HG03342 (cell line): ENCODE measurements around the gene GAS2L2.

Experiments used
- ATAC-seq: cut with Tn5 transposase; IDR thresholded peaks from one replicate; pipeline ENCODE4 v1.9.1; 2021; ENCODE audit warnings: mild to moderate bottlenecking, moderate library complexity; ENCODE audit not compliant: unreplicated experiment

The GAS2L2 gene

DNA sequence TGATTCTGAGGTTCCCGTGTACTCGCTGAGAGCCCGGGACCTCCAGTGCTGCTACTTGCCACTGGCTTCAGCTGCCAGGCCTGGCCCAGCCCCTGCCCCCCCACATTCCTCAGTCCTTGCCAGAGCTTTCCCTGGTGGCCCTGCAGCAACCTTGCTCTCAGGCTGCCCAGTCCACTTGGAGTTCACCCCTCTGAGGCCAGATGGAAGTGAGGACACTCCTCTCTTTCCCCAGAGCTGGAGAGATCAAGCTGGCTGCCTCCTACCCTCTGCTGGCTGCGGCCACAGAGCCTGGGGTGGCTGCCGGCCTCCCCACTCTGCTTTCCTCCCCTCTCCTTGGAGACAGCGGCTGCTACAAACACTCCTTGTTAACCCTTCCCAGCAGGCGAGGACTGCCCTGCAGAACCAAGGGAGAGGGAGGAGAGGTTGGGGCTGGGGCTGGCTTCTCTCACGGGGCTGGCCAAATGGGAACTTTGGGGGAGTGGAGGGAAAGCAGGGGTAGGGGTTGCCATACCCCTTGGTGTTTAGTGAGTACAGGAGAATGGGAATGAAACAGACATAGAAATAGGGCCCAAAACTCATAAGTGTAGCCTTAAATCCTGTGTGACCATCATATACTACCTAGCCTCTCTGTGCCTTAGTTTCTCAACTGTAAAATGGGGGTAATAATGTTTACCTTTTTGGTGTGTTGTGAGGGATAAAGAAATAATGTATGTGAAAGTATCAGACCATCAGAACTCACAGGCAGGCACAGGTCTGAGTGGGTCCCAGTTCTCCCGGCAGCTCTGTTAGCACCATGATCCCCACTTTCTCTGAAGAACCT is at the start of gene GAS2L2:
GAS2L2 (minus strand) TSS at position 295 of the 820 bp plus-strand sequence. CDS start 389 bp downstream, outside the sequence.
- no peak for ATAC-seq

DNA sequence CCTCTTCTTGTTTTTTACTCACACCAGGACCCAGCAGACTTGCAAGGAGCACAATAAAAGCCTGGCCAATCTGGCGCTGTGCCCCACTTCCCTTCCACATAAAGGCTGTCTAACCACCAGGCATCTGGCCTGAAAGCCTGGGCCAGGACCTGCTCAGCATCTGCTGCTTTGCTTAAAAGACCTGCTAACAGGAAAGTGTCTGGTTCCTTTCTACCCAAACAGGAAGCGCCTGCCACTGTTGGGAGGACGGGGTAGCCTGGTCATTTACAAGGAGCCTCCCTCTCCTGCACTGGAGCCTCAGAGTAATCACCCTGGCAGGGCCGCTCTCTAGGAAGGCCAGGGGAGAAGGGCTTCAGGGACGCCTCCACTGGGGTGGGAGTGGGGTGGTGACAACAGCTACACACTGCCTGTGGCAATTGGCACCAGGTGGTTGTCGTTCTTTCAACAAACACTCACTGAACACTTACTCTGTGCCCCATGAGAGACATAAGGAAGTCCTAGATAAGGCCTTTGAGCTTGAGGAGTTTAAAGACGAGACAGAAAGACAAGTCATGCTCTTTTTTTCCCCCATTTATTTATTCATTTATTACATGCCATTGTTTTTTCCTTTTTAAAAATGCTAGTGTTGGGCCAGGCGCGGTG is 48.7 kb upstream of the GAS2L2 start:
- ATAC-seq = no peak

DNA sequence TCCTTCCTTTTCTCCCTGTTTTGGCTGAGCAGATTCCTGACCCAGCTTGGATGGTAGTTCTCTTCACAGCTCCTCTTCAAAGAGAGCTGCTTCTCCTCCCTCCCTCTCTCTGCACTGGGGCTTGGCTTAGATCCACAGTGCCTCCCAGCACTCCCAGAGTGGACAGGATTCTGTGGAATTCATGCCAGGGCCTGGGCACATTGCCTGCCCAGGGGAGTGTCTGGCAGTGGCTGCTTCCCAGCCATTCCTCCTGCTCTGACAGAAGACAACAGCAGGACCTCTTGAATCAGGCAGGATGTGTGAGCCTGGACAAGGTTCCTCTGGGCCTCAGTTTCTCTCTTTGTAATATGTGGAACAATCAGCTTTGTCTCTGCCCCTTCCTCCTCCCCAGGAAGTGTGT is 46.9 kb upstream of the GAS2L2 start:
- ATAC-seq = no peak

DNA sequence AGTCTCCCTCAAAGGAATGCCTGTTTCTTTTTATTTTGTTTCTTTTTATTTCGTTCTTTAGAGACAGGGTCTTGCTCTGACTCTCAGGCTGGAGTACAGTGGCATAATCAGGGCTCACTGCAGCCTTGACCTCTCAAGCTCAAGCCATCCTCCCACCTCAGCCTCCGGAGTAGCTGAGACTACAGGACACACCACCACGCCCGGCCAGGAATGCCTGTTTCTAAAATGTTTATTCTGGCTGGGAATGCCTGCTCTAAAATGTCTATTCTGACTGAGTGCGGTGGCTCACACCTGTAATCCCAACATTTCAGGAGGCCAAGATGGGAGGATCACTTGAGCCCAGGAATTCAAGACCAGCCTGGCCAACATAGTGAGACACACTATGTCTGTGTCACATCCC is 44.9 kb upstream of the GAS2L2 start:
- no peak for ATAC-seq

DNA sequence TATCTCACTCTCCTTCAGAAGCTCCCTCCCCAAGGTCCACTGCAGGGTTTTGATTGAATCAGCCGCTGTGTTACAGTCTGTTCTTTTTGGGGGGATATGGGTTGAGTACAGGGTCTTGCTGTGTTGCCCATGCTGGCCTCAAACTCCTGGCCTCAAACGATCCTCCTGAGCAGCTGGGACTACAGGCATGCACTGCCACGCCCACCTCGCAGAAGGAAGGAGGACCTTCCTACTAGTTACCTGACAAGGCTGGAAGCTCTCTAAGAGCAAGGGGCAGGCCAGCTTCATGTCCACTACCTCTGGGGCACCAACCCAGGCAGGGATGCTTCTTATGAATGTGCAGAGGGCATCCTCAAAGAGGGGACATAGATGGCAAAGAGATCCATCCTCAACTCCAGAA is 44.3 kb upstream of the GAS2L2 start:
- ATAC-seq = no peak

DNA sequence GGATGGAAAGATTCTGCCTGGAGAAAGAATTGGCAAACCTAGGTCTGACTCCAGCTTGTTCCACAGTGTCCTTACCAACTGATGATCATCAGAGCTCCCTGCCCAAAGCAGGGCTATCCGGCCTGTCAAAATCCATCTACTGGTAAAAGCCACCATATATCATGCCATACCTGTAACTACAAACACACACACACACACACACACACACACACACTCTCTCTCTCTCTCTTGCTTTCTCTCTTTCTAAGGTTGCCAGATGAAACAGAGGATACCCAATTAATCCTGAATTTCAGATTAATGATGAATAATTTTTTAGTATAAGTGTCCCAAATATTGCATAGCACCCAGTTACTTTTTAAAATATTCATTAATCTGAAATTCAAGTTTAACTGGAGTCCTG is 43.9 kb upstream of the GAS2L2 start:
- no peak for ATAC-seq

DNA sequence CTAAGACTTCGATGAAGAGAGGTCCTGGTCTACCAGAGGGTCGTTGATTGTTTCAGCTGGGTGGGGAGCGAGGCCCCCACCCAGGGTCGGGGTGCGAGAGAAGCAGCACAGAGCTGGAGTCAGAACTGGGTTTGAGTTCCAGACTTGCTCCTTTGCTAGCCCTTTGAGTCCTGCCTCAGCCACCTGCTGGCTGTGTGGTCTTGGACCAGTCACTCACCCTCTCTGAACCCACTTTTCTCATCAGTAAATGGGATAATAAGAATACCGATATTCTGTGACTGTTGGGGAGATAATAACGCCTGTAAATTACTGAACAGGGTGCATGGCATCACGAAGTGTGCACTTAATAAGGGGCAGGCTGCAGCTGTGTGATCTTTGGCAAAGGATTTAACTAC is 42.8 kb upstream of the GAS2L2 start:
- no peak for ATAC-seq

DNA sequence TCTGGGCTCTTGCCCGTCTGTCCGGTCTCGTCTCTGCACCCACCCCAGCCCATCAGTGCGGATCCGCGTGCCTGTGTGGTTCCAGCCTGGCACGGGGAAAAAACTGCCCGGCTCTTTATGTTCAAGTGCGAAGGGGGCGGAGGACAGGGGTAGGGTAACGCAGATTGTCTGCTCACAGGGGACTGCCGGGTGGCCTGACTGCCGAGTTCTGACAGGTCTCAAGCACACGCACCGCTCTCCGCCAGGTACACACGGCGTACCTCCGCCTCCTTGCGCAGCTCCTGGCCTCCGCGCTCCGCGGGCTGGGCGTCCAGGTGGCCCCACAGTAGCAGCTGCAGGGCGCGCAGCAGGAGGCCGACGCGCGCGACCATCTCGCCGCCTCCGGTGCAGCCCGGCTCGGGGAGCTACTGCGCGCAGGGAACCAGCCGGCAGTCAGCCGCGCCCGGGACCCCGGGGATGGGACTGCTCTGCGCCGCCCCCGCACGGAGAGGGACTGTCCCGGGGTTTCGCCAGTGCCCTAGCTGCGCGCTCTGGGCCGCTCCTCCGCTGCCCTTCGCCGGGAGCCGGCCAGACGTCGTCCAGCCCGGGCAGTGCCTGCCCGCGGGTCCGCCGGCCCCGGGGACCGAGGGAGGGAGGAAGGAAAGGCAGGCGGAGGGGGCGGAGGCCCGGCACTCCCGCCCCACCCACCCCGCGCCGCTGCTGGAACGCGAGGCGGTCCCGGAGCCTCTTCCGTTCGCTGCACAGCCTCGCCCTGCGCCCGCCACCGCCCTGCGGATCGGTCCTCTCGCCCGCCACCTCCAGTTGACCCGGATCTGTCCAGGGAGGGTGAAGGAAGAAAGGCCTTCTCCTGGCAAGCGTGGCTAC is 42.2 kb upstream of the GAS2L2 start, which contains the start of gene MMP28:
MMP28 (minus strand) TSS at position 635 of the 864 bp plus-strand sequence; CDS start at position 371, 264 bp downstream.
- ATAC-seq = no peak

DNA sequence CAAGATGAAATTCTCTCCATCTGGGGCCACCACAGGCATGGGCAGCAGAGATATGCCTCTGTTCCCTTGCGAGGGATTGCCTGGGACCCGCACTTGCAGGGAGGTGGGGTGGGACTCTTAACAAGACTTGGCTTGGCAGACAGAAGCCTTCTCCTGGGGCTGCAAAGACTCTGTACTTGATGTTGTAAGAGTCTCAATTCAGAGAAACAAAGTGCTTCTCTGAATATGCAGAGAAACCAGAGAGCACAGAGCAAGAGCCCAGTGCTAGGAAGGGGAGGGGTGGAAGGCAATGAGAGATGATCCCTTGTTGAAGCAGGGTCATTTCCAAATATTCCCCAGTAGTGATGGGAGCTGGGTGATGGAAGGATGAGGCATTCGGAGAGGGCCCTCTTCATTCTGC is 40.2 kb upstream of the GAS2L2 start:
- no peak for ATAC-seq

DNA sequence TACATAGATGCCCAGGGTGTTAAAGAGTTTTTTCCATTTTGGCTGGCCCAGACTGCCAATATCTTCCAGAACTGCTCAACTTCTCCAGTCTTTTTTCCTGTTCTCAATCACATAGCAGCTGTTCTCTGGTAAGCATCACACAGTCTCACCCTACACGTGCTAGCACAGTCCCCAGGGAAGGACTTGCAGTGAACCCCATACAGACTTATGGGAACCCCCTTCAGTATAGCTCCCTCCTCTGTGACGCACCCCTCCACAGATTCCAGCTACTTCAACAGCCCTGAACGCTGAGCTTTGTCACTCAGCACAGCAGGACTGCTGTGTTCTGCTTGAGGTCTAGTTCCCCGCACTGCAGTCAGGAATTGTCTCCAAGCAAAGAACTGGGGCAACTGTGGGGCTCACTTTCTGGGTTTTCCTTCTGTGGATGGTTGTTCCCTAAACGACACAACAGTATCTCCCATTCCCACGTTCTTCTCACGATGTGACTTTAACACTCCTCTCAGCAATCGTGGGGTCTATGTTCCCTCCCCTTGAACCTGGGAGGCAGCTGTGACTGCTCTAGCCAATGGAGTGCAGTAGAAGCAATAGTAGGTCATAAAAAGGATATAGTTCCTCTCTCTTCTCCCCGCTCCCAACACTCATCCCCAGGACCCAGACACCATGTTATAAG is 38.8 kb upstream of the GAS2L2 start:
- ATAC-seq = no peak

DNA sequence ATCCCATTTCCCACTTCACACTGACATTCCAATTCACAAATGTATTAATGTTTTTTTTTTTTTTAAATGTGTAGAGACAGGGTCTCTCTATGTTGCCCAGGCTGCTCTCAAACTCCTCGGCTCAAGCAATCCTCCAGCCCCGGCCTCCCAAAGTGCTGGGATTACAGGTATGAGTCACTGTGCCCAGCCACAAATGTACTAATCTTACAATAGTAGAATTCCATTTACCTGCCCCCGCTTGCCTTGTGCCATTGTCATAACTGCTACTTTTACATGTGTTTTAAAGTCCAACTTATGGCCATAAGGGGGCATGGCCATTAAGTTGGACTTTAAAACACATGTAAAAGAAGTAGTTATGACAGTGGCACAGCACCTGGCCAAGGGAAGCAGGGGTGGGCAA is 37.8 kb upstream of the GAS2L2 start:
- ATAC-seq = no peak

DNA sequence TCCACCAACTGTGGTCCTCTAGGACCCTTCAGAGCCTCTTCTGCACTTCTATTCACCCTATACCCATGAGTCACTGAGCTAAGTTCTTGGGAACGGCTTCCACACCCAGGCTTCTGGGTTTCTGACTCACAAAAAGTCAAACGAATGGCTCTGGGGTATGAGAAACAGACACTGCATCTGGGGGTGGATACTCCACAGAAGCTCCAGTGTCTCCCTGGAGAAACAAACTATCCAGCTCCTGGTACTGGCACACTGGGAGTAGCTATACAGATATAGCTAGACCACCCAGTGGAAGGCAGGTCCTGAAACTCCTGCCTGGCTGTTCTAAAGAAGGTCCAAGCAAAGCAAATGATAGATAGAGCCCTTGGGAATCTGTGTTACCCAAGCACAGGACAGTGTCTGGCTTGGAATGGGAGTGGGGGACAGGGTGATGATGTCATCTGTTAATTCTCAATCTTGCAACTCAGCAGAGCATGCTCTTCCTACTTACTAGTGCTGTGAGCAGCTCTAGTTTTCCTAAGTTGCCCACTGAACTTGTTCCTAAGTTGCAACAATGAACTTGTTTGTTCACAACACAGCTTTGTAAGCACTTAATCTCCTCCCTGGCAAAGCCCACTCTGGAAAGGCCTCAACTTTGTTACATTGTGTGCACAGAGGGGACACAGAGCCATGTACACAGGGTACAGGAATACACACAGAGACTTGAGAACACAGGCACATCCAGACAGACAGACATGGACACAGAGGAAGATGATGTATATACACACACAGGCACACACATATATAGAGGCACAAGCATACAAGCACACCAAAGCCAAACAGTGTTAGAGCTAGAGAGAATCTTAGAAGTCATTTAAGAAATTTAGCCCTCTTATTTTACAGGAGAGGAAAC is 35.7 kb upstream of the GAS2L2 start:
- no peak for ATAC-seq

DNA sequence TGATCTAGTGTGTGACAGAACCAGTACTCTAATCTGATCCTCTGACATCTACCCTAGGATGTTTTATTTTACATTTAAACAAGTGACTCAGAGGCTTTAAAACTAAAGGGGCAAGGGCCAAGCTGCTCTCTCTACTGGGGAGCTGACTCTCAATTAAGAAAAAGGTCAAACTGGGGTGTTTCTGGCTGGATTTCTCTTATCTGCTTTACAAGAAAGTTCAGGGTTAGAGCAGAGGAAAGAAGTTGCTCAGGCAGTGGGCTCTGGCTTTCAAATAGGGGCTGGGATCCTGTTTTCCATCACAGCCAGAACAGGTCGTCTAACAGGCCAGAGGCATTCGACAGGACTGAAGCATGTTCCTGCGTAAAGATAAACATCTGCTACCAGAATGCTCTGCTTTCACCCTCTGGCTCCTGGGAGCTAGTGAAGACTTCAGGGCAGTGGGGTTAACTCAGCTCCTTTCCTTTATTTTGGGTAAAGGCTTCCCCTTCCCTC is 33.9 kb upstream of the GAS2L2 start:
- ATAC-seq = no peak

DNA sequence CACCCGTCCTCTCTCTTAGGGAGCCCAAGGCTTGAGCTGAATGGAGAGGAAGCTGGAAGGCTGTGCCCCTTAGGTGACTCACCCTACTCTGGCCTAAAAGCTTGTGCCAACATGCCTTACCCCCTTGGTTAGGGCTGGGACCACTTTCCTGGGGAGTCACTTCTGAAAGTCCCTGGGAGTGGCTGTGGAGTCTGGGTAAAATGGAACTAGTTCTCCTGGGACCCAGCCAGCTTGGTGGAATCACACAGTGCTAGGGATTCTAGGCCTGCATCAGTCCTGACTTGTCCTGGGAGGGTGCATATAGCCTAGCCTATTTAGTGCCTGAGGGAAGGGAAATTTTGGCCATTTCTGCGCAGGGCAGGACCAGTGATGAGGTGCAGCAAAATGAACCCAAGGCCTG is 31.9 kb upstream of the GAS2L2 start:
- no peak for ATAC-seq

DNA sequence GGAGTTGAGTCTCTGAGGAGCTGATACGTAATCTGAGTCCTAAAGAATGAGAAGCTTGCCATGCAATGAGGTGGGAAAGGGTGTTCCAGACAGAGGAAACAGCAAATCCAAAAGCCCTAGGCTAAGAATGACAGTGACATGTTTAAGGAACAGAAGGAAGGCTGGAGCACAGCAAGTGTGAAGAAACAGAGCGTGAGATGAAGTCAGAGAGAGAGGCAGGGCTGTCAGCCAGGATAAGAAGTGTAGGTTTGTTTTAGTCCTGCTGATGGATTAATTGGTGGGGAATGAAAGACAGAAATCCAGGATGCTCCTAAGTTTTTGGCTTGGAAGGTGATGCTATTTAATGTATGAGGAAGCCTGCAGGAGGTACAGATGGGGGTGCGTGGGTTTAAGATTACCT is 27.9 kb upstream of the GAS2L2 start:
- no peak for ATAC-seq

DNA sequence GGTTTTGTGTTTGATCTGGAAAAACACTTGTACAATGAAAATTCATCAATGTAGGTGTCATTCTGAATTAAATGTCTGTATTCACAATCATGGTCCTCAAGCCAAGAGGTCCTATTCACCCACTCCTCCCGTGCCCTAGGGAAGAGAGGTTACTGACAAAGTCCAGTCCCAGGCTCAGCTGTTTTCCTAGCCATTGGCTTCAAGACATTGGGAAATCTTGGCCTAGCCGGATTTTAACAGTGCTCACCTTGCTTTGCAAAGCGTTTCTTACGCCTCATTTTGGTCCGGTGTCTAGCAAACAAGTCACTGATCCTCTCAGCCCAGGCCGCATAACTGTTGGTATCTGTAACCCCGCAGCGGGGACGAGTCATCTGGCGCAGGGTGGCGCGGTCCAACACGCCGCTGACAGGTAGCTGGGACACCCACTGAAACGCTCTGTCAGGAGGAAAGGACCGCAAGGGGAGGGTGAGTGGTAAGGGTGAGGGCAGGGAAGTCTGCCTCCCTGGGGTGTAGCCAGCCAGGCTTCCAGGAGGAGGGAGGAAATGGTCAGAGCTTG is 25.7 kb upstream of the GAS2L2 start:
- ATAC-seq = no peak

DNA sequence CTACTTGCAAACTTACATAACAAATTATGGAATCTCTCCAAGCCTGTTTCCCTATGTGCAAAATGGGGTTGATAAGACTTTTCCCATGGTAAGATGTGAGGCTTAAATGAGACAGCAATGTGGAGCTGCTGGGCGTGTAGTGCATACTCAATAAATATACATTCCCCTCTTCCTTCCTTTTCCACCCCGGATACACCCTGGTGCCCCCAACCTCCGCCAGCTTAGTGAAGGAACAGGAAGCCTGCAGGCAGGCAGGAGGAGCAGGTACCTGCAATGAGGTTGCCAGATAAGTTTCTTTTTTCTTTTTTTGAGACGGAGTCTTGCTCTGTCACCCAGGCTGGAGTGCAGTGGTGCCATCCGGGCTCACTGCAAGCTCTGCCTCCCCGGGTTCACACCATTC is 22.5 kb upstream of the GAS2L2 start:
- no peak for ATAC-seq

DNA sequence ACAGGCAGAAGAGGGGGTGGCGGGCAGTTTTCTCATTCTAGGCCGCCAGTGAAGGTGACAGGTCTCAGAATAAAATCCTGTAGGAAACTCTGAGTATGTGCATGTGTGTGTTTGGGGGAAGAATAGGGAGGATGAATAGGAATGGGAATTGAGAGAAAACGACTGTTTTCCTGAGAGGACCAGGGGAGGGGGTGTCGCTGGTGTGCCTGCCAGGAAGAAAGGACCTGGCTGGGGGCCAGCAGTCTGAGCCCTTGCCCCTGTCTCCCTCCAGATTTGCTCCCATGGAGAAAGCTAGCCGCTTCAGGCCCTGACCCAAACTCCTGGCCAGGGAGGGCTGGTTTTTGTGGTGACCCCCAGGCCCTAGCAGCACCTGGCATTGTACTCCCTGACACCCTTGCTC is 22.0 kb upstream of the GAS2L2 start:
- ATAC-seq = no peak

DNA sequence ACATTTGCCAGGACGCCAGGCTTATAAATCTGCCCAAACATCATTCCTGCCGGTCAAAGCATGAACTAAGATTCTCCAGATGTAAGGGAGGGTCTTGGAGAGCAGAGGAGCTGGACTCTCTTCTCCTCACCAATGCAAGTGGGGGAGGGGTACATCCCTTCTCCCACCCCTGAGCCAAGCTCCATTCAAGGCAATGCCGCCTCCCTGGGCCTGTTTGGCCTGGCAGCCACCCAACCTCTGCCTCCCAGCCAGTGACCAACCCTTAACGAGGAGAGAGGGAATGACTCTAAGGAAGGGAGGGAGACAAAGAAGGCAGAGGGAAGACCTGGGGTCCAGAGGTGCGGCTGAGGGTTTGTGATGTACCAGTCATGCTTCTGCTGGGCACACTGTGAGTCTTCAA is 21.5 kb upstream of the GAS2L2 start:
- no peak for ATAC-seq
